Chondrocyte (in vitro differentiated cells): ENCODE measurements around the gene KCTD15. TPM values are rescaled to one million over a fixed set of nuclear protein-coding genes. Genes with fewer than 3 reads are reported as not detected.

Source experiments
- DNase-seq: peaks from one replicate; pipeline ENCODE4 v3.0.0; 2021; ENCODE audit warnings: mixed read lengths, low spot score
- H3K27ac Mint-ChIP-seq: one replicate; pipeline ENCODE4 v1.8.0; 2021; ENCODE audit warnings: mild to moderate bottlenecking, moderate library complexity, mixed read lengths; ENCODE audit not compliant: unreplicated experiment
- H3K27me3 Mint-ChIP-seq: 2 replicates; pipeline ENCODE4 v1.8.0; 2021; ENCODE audit warnings: low read depth, mixed read lengths
- H3K36me3 Mint-ChIP-seq: 2 replicates; pipeline ENCODE4 v1.8.0; 2021; ENCODE audit warnings: low read depth, mixed read lengths
- H3K4me1 Mint-ChIP-seq: 2 replicates; pipeline ENCODE4 v1.8.0; 2021; ENCODE audit warnings: low read depth, mild to moderate bottlenecking, mixed read lengths
- H3K4me3 Mint-ChIP-seq: one replicate; pipeline ENCODE4 v1.8.0; 2021; ENCODE audit warnings: mild to moderate bottlenecking, moderate library complexity, mixed read lengths; ENCODE audit not compliant: unreplicated experiment
- H3K9me3 Mint-ChIP-seq: 2 replicates; pipeline ENCODE4 v1.8.0; 2021; ENCODE audit warnings: low read depth, mixed read lengths
- total RNA-seq: library from RNA; stranded (reverse); gene quantifications from 3 replicates; pipeline ENCODE4 v1.2.1, GENCODE V29; 2021
- TF ChIP-seq, protein P1 (sequence below): fragments of 200-600 bp; sonication (generic); IDR thresholded peaks from 2 replicates; pipeline ENCODE4 v1.5.0; 2021; ENCODE audit warnings: antibody characterized with exemption, mild to moderate bottlenecking, moderate library complexity

KCTD15 gene
- total RNA-seq, 1 donor from 2014 or later = 64.2 TPM

DNA sequence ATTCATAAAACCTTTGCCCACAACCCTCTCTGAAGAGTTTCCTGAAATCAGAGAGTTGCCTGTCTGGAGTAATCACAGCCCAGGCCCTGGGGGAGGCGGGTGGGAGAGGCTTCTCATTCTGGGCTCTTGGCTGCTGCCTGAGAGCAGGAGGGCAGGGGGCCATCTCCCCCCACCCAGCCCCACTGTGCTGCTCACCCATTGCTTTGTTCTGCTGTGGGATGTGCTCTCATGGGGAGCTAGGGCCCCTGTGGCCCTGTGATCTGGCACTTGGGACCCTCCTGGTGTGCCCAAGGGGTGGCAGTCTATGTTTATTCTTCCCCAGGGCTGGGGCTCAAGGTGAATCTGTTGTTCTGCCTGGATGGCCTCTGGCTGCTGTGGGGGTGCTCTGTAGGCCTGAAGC is 6.1 kb downstream of the KCTD15 start:
- Mint-ChIP-seq H3K27ac (no peak overlapping the region), H3K4me1 (peaks cover 24% of the 10 kb centered on the region), H3K4me3 (no peak overlapping the region), H3K9me3 (no peaks in the 10 kb centered on the region), H3K36me3 (peaks cover 22% of the 10 kb centered on the region), H3K27me3 (no peaks in the 10 kb centered on the region)
- TF ChIP-seq, protein P1, sequence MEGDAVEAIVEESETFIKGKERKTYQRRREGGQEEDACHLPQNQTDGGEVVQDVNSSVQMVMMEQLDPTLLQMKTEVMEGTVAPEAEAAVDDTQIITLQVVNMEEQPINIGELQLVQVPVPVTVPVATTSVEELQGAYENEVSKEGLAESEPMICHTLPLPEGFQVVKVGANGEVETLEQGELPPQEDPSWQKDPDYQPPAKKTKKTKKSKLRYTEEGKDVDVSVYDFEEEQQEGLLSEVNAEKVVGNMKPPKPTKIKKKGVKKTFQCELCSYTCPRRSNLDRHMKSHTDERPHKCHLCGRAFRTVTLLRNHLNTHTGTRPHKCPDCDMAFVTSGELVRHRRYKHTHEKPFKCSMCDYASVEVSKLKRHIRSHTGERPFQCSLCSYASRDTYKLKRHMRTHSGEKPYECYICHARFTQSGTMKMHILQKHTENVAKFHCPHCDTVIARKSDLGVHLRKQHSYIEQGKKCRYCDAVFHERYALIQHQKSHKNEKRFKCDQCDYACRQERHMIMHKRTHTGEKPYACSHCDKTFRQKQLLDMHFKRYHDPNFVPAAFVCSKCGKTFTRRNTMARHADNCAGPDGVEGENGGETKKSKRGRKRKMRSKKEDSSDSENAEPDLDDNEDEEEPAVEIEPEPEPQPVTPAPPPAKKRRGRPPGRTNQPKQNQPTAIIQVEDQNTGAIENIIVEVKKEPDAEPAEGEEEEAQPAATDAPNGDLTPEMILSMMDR = no peak
- no peak for DNase-seq

DNA sequence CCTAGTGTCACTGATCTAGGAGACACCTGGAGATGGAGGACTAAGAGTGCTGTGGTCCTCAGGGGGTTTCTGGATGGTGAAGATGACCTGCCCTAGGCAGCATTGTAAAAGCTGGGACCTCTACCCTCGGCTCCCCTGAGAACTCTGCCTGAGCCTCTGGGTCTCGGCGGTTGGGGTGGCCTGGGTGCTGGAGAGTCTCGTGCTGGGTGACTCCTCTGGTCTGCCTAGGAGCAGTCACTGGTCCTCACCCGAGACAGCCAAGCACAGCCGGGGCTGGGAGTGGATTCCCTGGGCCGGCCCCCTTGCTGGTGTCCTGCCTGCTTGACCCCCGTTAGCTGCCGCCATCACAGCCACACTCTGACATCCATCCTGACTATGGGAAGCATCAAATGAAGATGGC is 6.7 kb downstream of the KCTD15 start:
- H3K9me3 Mint-ChIP-seq = no peaks in the 10 kb centered on the region
- DNase-seq = no peak
- H3K27ac Mint-ChIP-seq = no peak overlapping the region
- H3K27me3 Mint-ChIP-seq = no peaks in the 10 kb centered on the region
- H3K4me3 Mint-ChIP-seq = no peak overlapping the region
- peaks cover 26% of the 10 kb centered on the region for H3K36me3 Mint-ChIP-seq
- TF ChIP-seq, protein P1 = no peak
- peaks cover 23% of the 10 kb centered on the region for H3K4me1 Mint-ChIP-seq

DNA sequence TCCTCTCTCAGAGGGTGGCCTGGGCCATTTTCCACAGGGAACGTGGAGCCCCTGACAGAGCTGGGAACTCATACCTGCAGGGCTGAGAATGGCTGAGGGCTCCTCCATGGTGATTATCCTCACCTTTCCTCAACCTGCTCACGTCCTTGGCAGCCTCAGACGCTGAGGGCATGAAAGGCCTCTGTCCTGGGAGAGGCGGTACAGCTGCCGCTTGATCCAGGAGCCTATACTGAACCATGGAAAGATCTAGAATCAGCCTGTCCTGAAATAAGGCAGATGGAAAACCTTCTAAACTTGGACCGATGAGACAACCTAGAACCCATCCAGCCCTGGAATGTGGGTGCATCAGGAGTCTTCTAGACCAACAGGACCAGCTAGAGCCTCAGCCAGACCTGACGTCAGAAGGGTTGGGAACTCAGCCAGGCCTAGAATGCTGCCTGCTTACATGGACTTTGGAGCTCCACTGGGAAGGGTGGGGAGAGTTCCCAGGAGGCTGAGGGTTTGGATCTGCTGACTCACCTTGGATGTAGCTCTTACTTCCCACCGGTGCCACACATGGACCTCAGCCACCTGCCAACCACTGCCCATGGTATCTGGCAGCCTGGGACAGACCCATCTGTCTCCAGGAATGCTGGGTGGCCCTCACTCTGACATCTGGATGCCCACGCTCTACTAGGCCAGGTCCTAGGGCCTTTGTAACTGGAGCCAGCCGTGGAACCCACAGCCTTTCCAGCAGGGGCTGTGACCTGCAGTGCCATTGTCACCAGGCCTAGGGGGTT is 7.5 kb downstream of the KCTD15 start:
- no peaks in the 10 kb centered on the region for H3K9me3 Mint-ChIP-seq
- TF ChIP-seq, protein P1 = no peak
- H3K36me3 Mint-ChIP-seq = peaks cover 27% of the 10 kb centered on the region
- no peaks in the 10 kb centered on the region for H3K27me3 Mint-ChIP-seq
- no peak for DNase-seq
- H3K27ac Mint-ChIP-seq = no peak overlapping the region
- no peak overlapping the region for H3K4me3 Mint-ChIP-seq
- peaks cover 15% of the 10 kb centered on the region for H3K4me1 Mint-ChIP-seq

DNA sequence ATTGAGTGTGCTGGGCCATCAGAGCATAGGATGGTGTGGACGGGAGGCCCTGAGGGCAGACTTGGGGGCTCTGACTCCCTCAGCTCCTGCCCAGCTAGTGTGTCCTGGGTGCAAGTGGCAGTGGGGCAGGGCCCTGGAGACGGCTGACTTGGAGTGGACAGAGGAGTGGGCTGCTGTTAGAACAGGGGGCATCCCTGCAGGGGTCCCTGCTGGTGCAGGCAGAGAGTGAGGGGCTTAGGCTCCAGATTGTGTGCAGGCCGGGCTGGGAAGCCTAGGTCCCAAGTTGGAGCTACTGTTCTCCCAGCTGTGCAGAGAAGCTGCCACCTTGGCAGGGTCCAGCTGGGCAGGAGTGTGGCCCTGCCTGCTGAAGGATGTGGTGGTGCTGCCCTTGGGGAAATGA is 8.6 kb downstream of the KCTD15 start:
- no peak overlapping the region for H3K4me3 Mint-ChIP-seq
- no peak for DNase-seq
- TF ChIP-seq, protein P1 = no peak
- H3K9me3 Mint-ChIP-seq = no peaks in the 10 kb centered on the region
- H3K27me3 Mint-ChIP-seq = no peaks in the 10 kb centered on the region
- H3K36me3 Mint-ChIP-seq = peaks cover 30% of the 10 kb centered on the region
- H3K4me1 Mint-ChIP-seq = peaks cover 12% of the 10 kb centered on the region
- H3K27ac Mint-ChIP-seq = no peak overlapping the region

DNA sequence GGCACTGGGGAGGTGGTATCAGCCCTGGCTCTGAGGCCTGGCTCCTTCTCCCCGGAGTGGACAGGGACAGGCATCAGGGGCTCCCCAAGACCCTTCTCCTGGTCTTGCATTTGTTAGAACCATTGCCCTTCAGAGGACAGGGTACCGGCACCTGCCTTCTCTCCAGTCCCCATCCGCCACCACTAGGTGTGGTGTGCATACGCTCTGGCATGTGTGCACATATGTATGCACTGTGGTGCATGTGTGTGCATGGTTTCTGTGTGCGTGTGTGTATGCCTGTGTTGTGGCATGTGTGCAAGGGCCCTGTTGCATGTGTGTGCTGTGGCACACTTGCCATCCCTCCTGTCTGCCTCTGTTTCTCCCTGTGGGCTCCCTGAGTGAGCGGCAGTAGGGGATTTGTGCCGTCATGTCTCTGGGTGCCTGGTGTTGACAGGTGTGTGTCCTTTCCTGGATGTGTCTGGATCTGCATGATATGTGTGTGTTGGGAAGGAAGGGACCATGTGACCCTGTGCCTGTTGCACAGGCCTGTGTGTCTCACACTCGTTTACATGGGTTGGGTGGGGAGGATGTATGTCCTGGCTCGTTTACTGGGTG is 9.3 kb downstream of the KCTD15 start:
- Mint-ChIP-seq H3K9me3 (no peaks in the 10 kb centered on the region), H3K27ac (no peak overlapping the region), H3K27me3 (no peaks in the 10 kb centered on the region), H3K4me3 (no peak overlapping the region), H3K36me3 (peaks cover 28% of the 10 kb centered on the region), H3K4me1 (peaks cover 12% of the 10 kb centered on the region)
- DNase-seq = no peak
- TF ChIP-seq, protein P1 = no peak
